AG09309 (cell line): ENCODE measurements around the gene ADCY4.

Experiments used
- DNase-seq: peaks from one replicate; pipeline ENCODE4 v3.0.0-alpha.2; 2010; ENCODE audit warnings: low read depth
- H3K4me3 ChIP-seq: 2 replicates; pipeline ENCODE4 v1.5.1; 2011; ENCODE audit warnings: mild to moderate bottlenecking, low read depth, low read length, moderate library complexity; ENCODE audit not compliant: control insufficient read depth
- CTCF ChIP-seq: IDR thresholded peaks from 2 replicates; pipeline ENCODE4 v1.5.1; 2011; ENCODE audit warnings: mild to moderate bottlenecking, low read depth, low read length, inconsistent platforms; ENCODE audit not compliant: insufficient read depth, control insufficient read depth; ENCODE audit errors: missing control alignments

Gene ADCY4

GRCh38 chr14:24366721-24367513 is 32.0 kb upstream of the ADCY4 start:
- DNase-seq = peak; percentile 89
- TF ChIP-seq CTCF = no peak
- H3K4me3 ChIP-seq = peak overlapping the region; percentile 52

GRCh38 chr14:24366413-24366720 is 31.5 kb upstream of the ADCY4 start:
- TF ChIP-seq CTCF = no peak
- peak overlapping the region; percentile 52 for H3K4me3 ChIP-seq
- no peak for DNase-seq

GRCh38 chr14:24365600-24366412 is 30.9 kb upstream of the ADCY4 start:
- DNase-seq = peak; percentile 67
- H3K4me3 ChIP-seq = peak overlapping the region; percentile 52
- TF ChIP-seq CTCF = peak; percentile 93

- TF ChIP-seq CTCF = no peak
- H3K4me3 ChIP-seq = no peak overlapping the region
- DNase-seq = no peak
Measured at GRCh38 chr14:24364841-24365240, 30.0 kb upstream of the ADCY4 start.

- H3K4me3 ChIP-seq = no peak overlapping the region
- no peak for DNase-seq
- no peak for TF ChIP-seq CTCF
Measured at GRCh38 chr14:24363401-24363800, 28.5 kb upstream of the ADCY4 start.

- H3K4me3 ChIP-seq = no peak overlapping the region
- peak; percentile 46 for DNase-seq
- no peak for TF ChIP-seq CTCF
Measured at GRCh38 chr14:24362241-24362960, 27.5 kb upstream of the ADCY4 start.
